Stimulated activated CD8-positive, alpha-beta memory T cell treated with anti-CD3 and anti-CD28 coated beads, Interleukin-2, amount 100 ng/mL, for 1 hour (primary cell): ENCODE results near the gene SRA1.
"Not testable (repeated sequence)": the region's sequence is repeated elsewhere in the genome, so short reads cannot be mapped to it uniquely, and the experiment has no call there.

Experiments used
- DNase-seq, 2 donors: peaks; one replicate each; pipeline ENCODE4 v3.0.0-alpha.2; 2020; ENCODE audit warnings: low read depth in 2 of 2

SRA1 gene

GRCh38 chr5:140557136-140557805 lies at the start of gene SRA1:
Gene SRA1, minus strand, starts transcription at chr5:140557473. Its CDS starts 21 bp downstream, at chr5:140557452.
- DNase-seq = peak; percentile 64 to 66

GRCh38 chr5:140607031-140607430 lies 49.8 kb upstream of the SRA1 start:
- DNase-seq = no peak

- no peak for DNase-seq
These were observed 48.6 kb upstream of the SRA1 start for GRCh38 chr5:140605879-140606278.

- DNase-seq = no peak
These were observed 46.5 kb upstream of the SRA1 start for GRCh38 chr5:140603734-140604133.

GRCh38 chr5:140603446-140603698 lies 46.1 kb upstream of the SRA1 start:
- DNase-seq = not testable (repeated sequence)

GRCh38 chr5:140602147-140602546 lies 44.9 kb upstream of the SRA1 start:
- DNase-seq = no peak

GRCh38 chr5:140600096-140600495 lies 42.8 kb upstream of the SRA1 start:
- no peak for DNase-seq

- no peak for DNase-seq
These were observed 41.6 kb upstream of the SRA1 start for GRCh38 chr5:140598836-140599235.

- DNase-seq = no peak
These were observed 39.1 kb upstream of the SRA1 start for GRCh38 chr5:140596321-140596741.

- no peak for DNase-seq
These were observed 38.4 kb upstream of the SRA1 start for GRCh38 chr5:140595538-140596300.

GRCh38 chr5:140594169-140594568 lies 36.9 kb upstream of the SRA1 start:
- DNase-seq = no peak

- DNase-seq = not testable (repeated sequence)
These were observed 35.8 kb upstream of the SRA1 start for GRCh38 chr5:140593070-140593469.

- DNase-seq = no peak
These were observed 34.6 kb upstream of the SRA1 start for GRCh38 chr5:140591747-140592372.

GRCh38 chr5:140590861-140591260 lies 33.6 kb upstream of the SRA1 start:
- DNase-seq = no peak

- DNase-seq = no peak
These were observed 31.2 kb upstream of the SRA1 start for GRCh38 chr5:140588311-140589070.

- no peak for DNase-seq
These were observed 30.2 kb upstream of the SRA1 start for GRCh38 chr5:140587495-140587894.

GRCh38 chr5:140579188-140579747 lies 22.0 kb upstream of the SRA1 start:
- not testable (repeated sequence) for DNase-seq

GRCh38 chr5:140576776-140577201 lies 19.5 kb upstream of the SRA1 start:
- no peak for DNase-seq

GRCh38 chr5:140575309-140575708 lies 18.0 kb upstream of the SRA1 start:
- no peak for DNase-seq

GRCh38 chr5:140574165-140574564 lies 16.9 kb upstream of the SRA1 start:
- no peak for DNase-seq

- DNase-seq = no peak
These were observed 16.4 kb upstream of the SRA1 start for GRCh38 chr5:140573683-140574082.

GRCh38 chr5:140571105-140571504 lies 13.8 kb upstream of the SRA1 start:
- no peak for DNase-seq
